Stomach (tissue), 4 donors: Measurements from ENCODE around the gene TPI1.
"Not testable (repeated sequence)": the region's sequence is repeated elsewhere in the genome, so short reads cannot be mapped to it uniquely, and the experiment has no call there.

Experiments used
- POLR2AphosphoS5 ChIP-seq, 3 donors: sonication (generic); formaldehyde crosslinking; IDR thresholded peaks; one replicate each; pipeline ENCODE4 v1.6.1; 2016; ENCODE audit warnings: antibody characterized with exemption in 3 of 3
- TF ChIP-seq, protein P1 (sequence below), 7 experiments: fragments of 450-650 bp in 4 of 7; fragments of 200-600 bp in 3 of 7; sonication (generic) in 3 of 7; IDR thresholded peaks; one replicate each; pipeline ENCODE4 v1.5.1; 2016 to 2019; ENCODE audit warnings: antibody characterized with exemption in 7 of 7, control low read depth in 2 of 7, mild to moderate bottlenecking in 1 of 7

- TF ChIP-seq, protein P1, sequence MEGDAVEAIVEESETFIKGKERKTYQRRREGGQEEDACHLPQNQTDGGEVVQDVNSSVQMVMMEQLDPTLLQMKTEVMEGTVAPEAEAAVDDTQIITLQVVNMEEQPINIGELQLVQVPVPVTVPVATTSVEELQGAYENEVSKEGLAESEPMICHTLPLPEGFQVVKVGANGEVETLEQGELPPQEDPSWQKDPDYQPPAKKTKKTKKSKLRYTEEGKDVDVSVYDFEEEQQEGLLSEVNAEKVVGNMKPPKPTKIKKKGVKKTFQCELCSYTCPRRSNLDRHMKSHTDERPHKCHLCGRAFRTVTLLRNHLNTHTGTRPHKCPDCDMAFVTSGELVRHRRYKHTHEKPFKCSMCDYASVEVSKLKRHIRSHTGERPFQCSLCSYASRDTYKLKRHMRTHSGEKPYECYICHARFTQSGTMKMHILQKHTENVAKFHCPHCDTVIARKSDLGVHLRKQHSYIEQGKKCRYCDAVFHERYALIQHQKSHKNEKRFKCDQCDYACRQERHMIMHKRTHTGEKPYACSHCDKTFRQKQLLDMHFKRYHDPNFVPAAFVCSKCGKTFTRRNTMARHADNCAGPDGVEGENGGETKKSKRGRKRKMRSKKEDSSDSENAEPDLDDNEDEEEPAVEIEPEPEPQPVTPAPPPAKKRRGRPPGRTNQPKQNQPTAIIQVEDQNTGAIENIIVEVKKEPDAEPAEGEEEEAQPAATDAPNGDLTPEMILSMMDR (IDR thresholded peaks at IDR 0.05) = not testable (repeated sequence)
- not testable (repeated sequence) for TF ChIP-seq POLR2AphosphoS5 (IDR thresholded peaks at IDR 0.05)
Observed at GRCh38 chr12:6892683-6893082, 25.4 kb downstream of the TPI1 start.
